DOHH2 (cell line): ENCODE data around the gene UBE2A.

Experiments used
- EZH2phosphoT487 ChIP-seq: fragments of 200-600 bp; sonication (generic); IDR thresholded peaks from 2 replicates; pipeline ENCODE4 v1.6.1; 2017; ENCODE audit warnings: borderline replicate concordance, mild to moderate bottlenecking, antibody characterized with exemption, low read length, moderate library complexity, mixed read lengths
- TF ChIP-seq, protein P1 (sequence below): fragments of 200-600 bp; sonication (generic); IDR thresholded peaks from one replicate; pipeline ENCODE4 v1.5.1; 2014; ENCODE audit warnings: antibody characterized with exemption, mild to moderate bottlenecking, low read depth, low read length; ENCODE audit not compliant: poor library complexity, severe bottlenecking

DNA sequence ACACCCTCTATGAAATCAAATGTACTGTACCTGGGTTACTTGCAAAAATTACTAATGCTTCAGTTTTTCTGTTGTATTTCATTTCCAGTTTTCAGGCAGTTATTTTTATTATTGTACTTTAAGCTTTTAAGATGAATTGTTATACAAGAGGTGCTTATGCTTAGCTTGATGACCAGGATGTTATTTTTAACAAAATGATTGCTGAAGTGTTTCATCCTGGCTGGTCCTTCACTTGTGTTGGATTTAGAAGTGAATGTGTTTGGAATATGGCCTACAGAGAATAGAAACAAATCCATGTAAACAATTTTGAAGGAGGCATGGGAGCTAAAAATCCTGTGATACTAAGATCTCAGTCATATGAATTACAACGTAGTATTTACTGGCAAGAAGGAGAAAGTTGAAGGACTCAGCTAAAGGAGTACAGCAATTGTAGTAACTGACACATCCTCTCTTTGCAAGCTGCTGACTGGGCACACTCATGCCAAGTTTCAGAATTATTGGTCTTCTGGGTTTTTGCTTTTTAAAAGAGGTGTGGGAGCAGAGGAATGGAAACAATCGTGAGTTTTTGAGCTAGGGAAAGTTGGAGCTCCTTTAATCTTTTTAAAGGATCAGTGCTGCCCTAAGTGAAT is 9.2 kb downstream of the UBE2A start:
- TF ChIP-seq, protein P1, sequence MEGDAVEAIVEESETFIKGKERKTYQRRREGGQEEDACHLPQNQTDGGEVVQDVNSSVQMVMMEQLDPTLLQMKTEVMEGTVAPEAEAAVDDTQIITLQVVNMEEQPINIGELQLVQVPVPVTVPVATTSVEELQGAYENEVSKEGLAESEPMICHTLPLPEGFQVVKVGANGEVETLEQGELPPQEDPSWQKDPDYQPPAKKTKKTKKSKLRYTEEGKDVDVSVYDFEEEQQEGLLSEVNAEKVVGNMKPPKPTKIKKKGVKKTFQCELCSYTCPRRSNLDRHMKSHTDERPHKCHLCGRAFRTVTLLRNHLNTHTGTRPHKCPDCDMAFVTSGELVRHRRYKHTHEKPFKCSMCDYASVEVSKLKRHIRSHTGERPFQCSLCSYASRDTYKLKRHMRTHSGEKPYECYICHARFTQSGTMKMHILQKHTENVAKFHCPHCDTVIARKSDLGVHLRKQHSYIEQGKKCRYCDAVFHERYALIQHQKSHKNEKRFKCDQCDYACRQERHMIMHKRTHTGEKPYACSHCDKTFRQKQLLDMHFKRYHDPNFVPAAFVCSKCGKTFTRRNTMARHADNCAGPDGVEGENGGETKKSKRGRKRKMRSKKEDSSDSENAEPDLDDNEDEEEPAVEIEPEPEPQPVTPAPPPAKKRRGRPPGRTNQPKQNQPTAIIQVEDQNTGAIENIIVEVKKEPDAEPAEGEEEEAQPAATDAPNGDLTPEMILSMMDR = no peak
- TF ChIP-seq EZH2phosphoT487 = no peak
